Epithelial cell of proximal tubule (primary cell): ENCODE results near the gene TJP2. TPM values are rescaled to one million over a fixed set of nuclear protein-coding genes. Genes with fewer than 3 reads are reported as not detected.

Source experiments
- DNase-seq: peaks from one replicate; pipeline ENCODE4 v3.0.0-alpha.2; 2011; ENCODE audit warnings: low read depth
- H3K4me3 ChIP-seq: 2 replicates; pipeline ENCODE4 v1.5.1; 2011; ENCODE audit warnings: low read depth, mild to moderate bottlenecking, low read length
- total RNA-seq: library from RNA; depleted of rRNA; stranded (reverse); fragments of >200 nt; gene quantifications from 2 replicates; pipeline ENCODE4 v1.2.3, GENCODE V29; 2015
- TF ChIP-seq, protein P1 (sequence below): conservative IDR thresholded peaks from 2 replicates; pipeline ENCODE4 v1.5.1; 2012; ENCODE audit warnings: low read depth, mild to moderate bottlenecking, low read length

TJP2 gene
- total RNA-seq, 1 donor from 2014 or later, result 335 TPM

GRCh38 chr9:69179037-69179436, 5.0 kb downstream of the TJP2 start:
- TF ChIP-seq, protein P1, sequence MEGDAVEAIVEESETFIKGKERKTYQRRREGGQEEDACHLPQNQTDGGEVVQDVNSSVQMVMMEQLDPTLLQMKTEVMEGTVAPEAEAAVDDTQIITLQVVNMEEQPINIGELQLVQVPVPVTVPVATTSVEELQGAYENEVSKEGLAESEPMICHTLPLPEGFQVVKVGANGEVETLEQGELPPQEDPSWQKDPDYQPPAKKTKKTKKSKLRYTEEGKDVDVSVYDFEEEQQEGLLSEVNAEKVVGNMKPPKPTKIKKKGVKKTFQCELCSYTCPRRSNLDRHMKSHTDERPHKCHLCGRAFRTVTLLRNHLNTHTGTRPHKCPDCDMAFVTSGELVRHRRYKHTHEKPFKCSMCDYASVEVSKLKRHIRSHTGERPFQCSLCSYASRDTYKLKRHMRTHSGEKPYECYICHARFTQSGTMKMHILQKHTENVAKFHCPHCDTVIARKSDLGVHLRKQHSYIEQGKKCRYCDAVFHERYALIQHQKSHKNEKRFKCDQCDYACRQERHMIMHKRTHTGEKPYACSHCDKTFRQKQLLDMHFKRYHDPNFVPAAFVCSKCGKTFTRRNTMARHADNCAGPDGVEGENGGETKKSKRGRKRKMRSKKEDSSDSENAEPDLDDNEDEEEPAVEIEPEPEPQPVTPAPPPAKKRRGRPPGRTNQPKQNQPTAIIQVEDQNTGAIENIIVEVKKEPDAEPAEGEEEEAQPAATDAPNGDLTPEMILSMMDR, result no peak
- no peak overlapping the region for H3K4me3 ChIP-seq
- peak; percentile 55 for DNase-seq

DNA sequence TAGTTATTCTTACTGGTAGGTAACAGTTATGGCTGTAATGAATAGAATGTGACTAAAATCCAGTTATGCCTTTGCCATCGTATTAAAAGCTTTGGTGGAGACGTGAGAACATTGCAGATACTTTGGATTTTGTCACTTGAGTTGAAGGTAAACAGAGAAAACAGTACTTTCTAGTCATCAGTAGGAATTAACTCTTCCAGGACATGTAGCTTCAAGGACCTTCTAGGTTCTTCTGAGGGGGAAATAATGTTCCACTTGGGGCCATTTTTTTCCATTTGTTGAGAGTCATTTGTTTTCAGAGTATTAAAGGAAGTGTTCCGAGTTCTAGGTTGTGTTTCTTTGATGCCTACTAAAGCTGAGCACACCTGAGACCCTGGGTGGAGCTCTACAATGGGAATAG, 6.1 kb downstream of the TJP2 start:
- DNase-seq, result no peak
- TF ChIP-seq, protein P1, result no peak
- H3K4me3 ChIP-seq, result no peak overlapping the region

- TF ChIP-seq, protein P1, result no peak
- no peak overlapping the region for H3K4me3 ChIP-seq
- peak; percentile 79 for DNase-seq
Observed at GRCh38 chr9:69180670-69181069, 6.6 kb downstream of the TJP2 start.

DNA sequence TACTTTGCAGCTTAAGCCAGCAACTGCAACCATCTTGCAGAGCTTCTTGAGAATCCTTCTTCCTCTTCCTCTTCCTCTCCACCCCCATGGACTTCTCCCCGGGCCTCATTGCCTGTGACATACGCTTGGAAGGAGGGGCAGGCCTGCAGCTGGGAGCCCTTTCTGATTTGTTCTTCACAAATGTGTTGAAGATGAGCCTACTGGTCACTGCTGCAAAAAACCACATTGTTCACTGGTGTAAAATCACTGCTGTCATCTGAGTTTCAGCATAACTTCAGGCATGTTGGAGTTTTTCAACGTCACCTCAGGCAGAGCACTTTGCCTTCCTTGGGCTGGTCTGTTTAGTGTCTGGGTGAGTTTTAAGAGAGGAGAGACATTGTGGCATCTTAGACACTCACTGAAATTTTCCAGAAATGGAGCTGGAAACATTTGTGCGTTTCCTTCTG, 7.9 kb downstream of the TJP2 start:
- TF ChIP-seq, protein P1, result no peak
- H3K4me3 ChIP-seq, result no peak overlapping the region
- DNase-seq, result no peak

- TF ChIP-seq, protein P1, result no peak
- no peak overlapping the region for H3K4me3 ChIP-seq
- no peak for DNase-seq
Observed at GRCh38 chr9:69184266-69184665, 10.2 kb downstream of the TJP2 start.

DNA sequence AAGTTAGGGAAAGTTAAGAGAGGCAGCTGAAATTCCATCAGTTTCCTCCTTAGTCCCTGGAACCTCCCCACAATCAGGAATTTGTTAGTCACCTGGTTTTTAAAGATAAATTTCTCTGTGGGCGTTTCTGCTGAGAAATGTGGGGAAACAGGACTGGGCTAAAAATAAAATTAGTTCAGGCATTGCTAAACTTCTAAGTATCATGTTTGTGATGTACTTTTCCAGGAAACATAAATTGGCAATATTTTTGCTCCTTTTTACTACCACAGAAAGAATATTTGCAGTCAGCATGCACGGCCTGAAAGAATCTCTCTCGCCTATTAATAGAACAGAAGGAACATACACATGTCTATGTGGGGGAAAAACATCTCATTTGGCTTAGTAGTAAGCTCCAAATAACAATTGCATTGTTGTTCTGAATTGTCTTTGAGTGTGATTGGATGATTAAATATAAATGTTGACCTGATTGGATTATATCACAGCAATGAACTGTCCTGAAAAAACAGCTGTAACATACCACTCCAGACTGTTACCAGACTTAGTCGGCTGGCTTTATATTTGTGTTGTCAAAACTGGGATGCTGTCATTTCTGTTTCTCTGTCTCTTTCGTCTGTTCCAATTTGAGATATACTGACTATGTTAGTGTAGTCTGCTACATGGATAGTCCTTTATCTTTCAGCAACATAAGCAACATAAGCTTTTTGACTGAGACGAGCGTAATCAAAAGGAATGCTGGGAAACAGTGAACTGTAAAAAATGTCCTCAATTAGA, 12.9 kb downstream of the TJP2 start:
- no peak for DNase-seq
- TF ChIP-seq, protein P1, result no peak
- no peak overlapping the region for H3K4me3 ChIP-seq

DNA sequence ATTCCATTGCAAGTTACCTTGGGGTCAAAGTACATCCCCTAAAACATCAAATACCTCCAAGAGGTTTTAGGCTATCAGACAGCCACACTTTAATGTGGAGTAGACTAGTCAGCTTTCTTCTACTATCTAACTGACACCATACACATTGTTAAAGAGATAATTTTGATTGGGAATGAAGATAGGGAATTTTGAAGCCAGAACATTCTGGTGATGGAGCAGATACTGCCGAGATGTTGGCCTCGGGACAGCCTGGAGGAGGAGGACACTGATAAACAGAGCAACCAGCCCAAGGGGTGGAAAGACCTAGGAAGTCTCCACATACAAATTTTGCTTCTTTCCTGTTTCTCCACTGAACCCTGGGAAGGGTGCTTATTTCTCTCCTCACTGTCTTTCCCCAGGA, 14.9 kb downstream of the TJP2 start:
- H3K4me3 ChIP-seq, result no peak overlapping the region
- DNase-seq, result no peak
- TF ChIP-seq, protein P1, result no peak
